ENCODE measurements around the gene ZNRF4.

DNA sequence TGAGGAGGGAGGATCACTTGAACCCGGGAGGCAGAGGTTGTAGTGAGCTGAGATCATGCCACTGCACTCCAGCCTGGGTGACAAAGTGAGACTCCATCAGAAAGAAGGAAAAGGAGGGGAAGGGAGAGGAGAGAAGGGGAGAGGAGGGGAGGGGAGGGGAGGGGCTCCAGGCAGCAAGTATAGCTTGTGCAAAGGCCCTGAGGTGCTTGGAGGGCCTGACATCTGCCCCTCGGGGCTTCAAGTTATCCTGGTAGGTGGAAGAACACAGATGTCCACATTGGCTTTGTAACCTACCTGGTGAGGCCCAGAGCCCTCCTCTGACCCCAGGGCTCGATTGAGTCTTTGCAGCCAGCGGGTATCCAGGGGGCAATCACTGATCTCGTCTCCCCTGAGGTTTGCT lies 11.5 kb upstream of the ZNRF4 start:
- TF ChIP-seq, protein P1, sequence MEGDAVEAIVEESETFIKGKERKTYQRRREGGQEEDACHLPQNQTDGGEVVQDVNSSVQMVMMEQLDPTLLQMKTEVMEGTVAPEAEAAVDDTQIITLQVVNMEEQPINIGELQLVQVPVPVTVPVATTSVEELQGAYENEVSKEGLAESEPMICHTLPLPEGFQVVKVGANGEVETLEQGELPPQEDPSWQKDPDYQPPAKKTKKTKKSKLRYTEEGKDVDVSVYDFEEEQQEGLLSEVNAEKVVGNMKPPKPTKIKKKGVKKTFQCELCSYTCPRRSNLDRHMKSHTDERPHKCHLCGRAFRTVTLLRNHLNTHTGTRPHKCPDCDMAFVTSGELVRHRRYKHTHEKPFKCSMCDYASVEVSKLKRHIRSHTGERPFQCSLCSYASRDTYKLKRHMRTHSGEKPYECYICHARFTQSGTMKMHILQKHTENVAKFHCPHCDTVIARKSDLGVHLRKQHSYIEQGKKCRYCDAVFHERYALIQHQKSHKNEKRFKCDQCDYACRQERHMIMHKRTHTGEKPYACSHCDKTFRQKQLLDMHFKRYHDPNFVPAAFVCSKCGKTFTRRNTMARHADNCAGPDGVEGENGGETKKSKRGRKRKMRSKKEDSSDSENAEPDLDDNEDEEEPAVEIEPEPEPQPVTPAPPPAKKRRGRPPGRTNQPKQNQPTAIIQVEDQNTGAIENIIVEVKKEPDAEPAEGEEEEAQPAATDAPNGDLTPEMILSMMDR (IDR thresholded peaks at IDR 0.05; ENCODE audit: insufficient read depth, low read length, poor library complexity, severe bottlenecking): no peak
- no peak for TF ChIP-seq EZH2phosphoT487 (conservative IDR thresholded peaks at IDR 0.05; ENCODE audit: low read length)

All from SU-DHL-6 (cell line).